SU-DHL-6 (cell line): ENCODE results near the gene TEDC2.
A peak's percentile ranks its signal among the peaks of the same experiment; 100 is the strongest.

Source experiments
- H2AFZ ChIP-seq: fragments of 200-600 bp; sonication (generic); 2 replicates; pipeline ENCODE4 v1.6.1; 2014; ENCODE audit warnings: low read depth, mild to moderate bottlenecking, moderate library complexity, mixed read lengths, antibody characterized with exemption, low read length; ENCODE audit not compliant: severe bottlenecking
- H3F3A ChIP-seq: fragments of 200-600 bp; shearing (Covaris generic); 2 replicates; pipeline ENCODE4 v1.6.0; 2016; ENCODE audit warnings: antibody characterized with exemption, mild to moderate bottlenecking; ENCODE audit not compliant: insufficient read depth
- H3K27ac ChIP-seq: fragments of 200-600 bp; sonication (generic); 2 replicates; pipeline ENCODE4 v1.5.1; 2016; ENCODE audit warnings: low read depth, mild to moderate bottlenecking, low read length, moderate library complexity, mixed read lengths
- H3K27me3 ChIP-seq: fragments of 200-600 bp; sonication (generic), shearing (Covaris generic); 2 replicates; pipeline ENCODE4 v1.6.0; 2014; ENCODE audit warnings: mild to moderate bottlenecking, low read length
- H3K36me3 ChIP-seq: fragments of 200-600 bp; sonication (generic); 2 replicates; pipeline ENCODE4 v1.6.1; 2014; ENCODE audit warnings: mild to moderate bottlenecking, low read length, mixed read lengths
- H3K4me2 ChIP-seq: fragments of 300-600, 200-600 bp; shearing (Covaris generic), sonication (generic); 2 replicates; pipeline ENCODE4 v1.6.0; 2014; ENCODE audit warnings: low read length, low read depth, mild to moderate bottlenecking; ENCODE audit not compliant: poor library complexity, severe bottlenecking
- H3K4me3 ChIP-seq: fragments of 200-600 bp; sonication (generic); 2 replicates; pipeline ENCODE4 v1.5.1; 2014; ENCODE audit warnings: antibody characterized with exemption, low read length, mild to moderate bottlenecking, mixed read lengths; ENCODE audit not compliant: insufficient read depth, poor library complexity, severe bottlenecking
- H3K79me2 ChIP-seq: fragments of 200-600 bp; sonication (generic); 2 replicates; pipeline ENCODE4 v1.6.1; 2014; ENCODE audit warnings: mild to moderate bottlenecking, low read length, moderate library complexity; ENCODE audit not compliant: insufficient read depth
- H3K9ac ChIP-seq: fragments of 200-600 bp; sonication (generic); 2 replicates; pipeline ENCODE4 v1.7.0; 2014; ENCODE audit warnings: mild to moderate bottlenecking, low read length
- H3K9me2 ChIP-seq: fragments of 200-600 bp; sonication (generic); replicated peaks from 2 replicates; pipeline ENCODE4 v1.6.1; 2014; ENCODE audit warnings: low read length; ENCODE audit not compliant: insufficient read depth
- H3K9me3 ChIP-seq: fragments of 200-600 bp; sonication (generic); 2 replicates; pipeline ENCODE4 v1.6.1; 2014; ENCODE audit warnings: low read length, mixed read lengths; ENCODE audit not compliant: insufficient read depth
- H4K20me1 ChIP-seq: fragments of 200-600 bp; sonication (generic); 2 replicates; pipeline ENCODE4 v1.6.1; 2014; ENCODE audit warnings: low read depth, mild to moderate bottlenecking, antibody characterized with exemption, low read length, moderate library complexity, mixed read lengths
- EZH2phosphoT487 ChIP-seq: fragments of 200-600 bp; sonication (generic), shearing (Covaris generic); conservative IDR thresholded peaks from 2 replicates; pipeline ENCODE4 v1.6.1; 2018; ENCODE audit warnings: mild to moderate bottlenecking, antibody characterized with exemption, low read length, moderate library complexity, mixed read lengths
- TF ChIP-seq, protein P1 (sequence below): fragments of 200-600 bp; sonication (generic); IDR thresholded peaks from one replicate; pipeline ENCODE4 v1.5.1; 2017; ENCODE audit warnings: antibody characterized with exemption, mild to moderate bottlenecking, low read length, moderate library complexity; ENCODE audit not compliant: insufficient read depth, poor library complexity, severe bottlenecking

TEDC2 gene

GRCh38 chr16:2513405-2514332 is 53.8 kb downstream of the TEDC2 start, which contains the start of gene ATP6V0C:
TSS of gene ATP6V0C (plus strand) at chr16:2513952. CDS start at chr16:2514104, 152 bp downstream.
- Histone ChIP-seq H4K20me1 (no peaks in the 10 kb centered on the region), H2AFZ (peak within 1 kb of the TSS; percentile 82), H3K4me3 (peak within 1 kb of the TSS; percentile 97), H3K27me3 (no peaks in the 10 kb centered on the region), H3K9me3 (no peaks in the 10 kb centered on the region), H3K27ac (peak within 1 kb of the TSS; percentile 87), H3K36me3 (no peaks in the 10 kb centered on the region), H3K4me2 (peak within 1 kb of the TSS; percentile 90), H3K79me2 (peaks cover 48% of the 10 kb centered on the region), H3F3A (0 out of 2 replicates have a peak, but pooled peaks cover 3% of the 10 kb centered on the region), H3K9ac (peak within 1 kb of the TSS; percentile 95), H3K9me2 (no peaks in the 10 kb centered on the region)
- no peak for TF ChIP-seq EZH2phosphoT487
- TF ChIP-seq, protein P1, sequence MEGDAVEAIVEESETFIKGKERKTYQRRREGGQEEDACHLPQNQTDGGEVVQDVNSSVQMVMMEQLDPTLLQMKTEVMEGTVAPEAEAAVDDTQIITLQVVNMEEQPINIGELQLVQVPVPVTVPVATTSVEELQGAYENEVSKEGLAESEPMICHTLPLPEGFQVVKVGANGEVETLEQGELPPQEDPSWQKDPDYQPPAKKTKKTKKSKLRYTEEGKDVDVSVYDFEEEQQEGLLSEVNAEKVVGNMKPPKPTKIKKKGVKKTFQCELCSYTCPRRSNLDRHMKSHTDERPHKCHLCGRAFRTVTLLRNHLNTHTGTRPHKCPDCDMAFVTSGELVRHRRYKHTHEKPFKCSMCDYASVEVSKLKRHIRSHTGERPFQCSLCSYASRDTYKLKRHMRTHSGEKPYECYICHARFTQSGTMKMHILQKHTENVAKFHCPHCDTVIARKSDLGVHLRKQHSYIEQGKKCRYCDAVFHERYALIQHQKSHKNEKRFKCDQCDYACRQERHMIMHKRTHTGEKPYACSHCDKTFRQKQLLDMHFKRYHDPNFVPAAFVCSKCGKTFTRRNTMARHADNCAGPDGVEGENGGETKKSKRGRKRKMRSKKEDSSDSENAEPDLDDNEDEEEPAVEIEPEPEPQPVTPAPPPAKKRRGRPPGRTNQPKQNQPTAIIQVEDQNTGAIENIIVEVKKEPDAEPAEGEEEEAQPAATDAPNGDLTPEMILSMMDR = no peak
